ENCODE data around the gene HPSE2.
"Not testable (repeated sequence)": the region's sequence is repeated elsewhere in the genome, so short reads cannot be mapped to it uniquely, and the experiment has no call there.

Gene HPSE2

DNA sequence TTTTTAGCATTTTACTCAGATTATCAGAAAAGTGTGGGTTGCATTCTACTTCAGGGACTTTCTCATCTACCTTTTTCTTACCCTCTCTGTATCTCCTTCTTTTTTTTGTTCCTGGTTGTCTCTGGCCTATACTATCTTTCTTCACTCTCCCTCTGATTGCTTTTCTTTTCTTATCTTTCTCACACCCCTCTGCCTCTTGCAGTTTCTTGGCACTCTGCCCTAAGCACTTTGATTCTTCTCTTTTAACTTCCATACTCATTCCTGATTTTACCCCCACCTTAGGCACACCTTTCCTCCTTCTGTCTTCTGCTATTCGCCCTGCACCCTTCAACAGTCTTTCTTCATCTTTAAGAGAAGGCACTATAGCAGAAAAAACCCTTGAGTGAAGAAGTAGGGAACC is 696.1 kb downstream of the HPSE2 start:
- DNase-seq = peak; percentile 9

DNA sequence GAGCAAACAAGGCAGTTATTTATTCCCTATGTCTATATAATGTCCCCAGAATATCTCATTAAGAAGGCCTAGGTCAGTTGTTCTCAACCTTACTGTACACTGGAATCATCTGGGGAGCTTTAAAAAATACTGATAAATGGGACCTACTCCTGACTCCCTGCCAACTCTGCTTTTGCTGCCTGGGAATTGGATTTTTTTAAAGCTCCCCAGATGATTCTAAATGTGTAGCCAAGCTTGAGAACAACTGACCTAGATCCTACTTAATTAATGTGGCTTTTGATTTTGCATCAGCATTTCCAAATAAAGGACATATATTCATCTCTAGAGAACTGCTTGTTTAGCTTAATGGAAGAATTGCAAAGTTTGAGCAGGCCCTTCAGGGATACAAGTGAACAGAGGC is 697.2 kb downstream of the HPSE2 start:
- no peak for DNase-seq

DNA sequence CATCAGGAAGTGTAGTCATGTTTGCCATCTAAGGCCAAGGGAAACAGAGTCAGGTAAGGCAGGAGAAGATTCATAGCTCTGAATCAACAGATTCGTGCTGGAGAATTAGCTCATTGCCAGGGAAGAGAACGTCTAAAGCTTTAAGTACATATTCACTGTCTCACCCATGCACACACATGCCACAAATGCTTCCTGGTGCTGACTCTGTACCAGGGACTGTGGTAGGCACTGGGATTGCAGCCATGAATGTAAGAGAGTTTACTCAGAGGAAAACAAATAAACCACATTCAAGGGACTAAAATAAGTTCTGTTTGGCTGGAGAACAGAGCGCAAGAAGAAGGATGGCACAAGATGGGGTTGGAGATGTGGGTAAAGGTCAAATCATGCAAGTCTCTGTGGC is 699.1 kb downstream of the HPSE2 start:
- DNase-seq = no peak

- no peak for DNase-seq
Measured at GRCh38 chr10:98533746-98534445, 701.8 kb downstream of the HPSE2 start.

DNA sequence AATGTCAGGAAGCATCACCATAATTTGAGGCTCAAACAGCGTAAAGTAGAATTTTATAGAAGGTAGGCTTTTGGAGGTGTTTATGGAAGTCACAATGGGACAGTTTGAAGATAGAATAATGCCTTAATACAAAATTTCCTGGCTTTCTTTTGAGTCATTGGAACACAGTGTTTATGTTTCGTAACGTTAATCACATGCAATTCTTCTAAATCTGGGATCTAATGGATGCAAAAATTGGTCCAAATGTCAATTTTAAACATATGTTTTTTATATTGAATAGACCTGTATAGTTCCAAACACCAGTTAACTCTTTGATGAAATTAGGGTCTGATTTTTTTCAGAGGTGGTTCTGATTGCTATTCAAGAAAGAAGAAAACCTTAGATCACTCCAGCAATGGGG is 702.4 kb downstream of the HPSE2 start:
- no peak for DNase-seq

DNA sequence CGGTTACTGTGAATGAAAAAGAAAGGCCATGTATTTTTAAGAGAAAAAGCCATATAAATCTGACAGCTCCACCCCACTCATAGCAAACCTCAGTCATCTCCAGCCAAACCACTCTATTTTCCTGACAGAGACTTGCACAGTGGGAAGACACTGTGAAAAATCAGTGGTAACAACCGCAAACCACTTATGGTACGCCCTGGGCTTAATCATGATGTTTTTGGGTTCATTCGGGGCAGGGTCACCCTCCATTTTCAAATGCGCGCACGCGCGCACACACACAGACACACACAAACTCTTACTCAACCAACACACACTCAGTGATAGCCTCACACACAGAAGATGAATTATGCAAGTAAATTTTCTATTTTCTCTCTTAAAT is 706.9 kb downstream of the HPSE2 start:
- DNase-seq = no peak

- DNase-seq = no peak
Measured at GRCh38 chr10:98528166-98528804, 707.4 kb downstream of the HPSE2 start.

- no peak for DNase-seq
Measured at GRCh38 chr10:98525969-98526368, 709.7 kb downstream of the HPSE2 start.

DNA sequence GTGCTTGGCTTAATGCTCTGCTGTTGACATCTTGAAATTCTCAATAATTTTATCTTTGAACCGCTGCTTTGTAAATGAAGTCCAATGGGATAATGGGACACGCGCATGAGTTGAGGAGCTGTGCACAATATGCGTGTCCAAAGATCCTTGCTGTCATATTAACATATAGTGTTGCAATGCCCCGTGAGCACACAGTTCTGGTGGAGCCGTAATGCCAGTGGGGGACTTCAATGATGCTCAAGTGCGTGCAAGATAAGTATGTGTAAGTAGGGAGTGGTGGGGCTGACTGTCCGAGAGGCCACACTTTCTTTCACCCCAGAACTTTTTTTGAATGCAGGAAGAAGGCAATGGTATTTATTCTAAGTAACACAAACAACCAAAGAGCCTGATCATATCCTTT is 711.5 kb downstream of the HPSE2 start:
- DNase-seq = no peak

DNA sequence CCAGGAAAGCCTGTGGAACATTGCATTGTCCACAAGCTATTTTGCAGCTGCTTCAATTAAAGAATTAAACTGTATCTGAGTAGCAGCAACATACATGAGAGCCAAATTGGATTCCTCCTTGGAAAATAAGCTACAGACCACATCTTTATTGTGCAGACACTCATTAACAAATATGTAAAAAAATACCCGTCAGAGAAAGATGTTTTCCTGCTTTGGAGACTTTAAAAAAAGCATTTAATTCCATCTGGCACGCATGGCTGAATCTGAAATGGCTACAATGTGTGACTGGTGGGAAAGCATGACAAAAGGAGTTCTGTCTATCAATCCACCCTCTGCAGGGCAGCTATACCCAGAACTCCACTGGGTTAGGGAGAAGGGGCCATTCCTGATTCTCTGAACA is 715.8 kb downstream of the HPSE2 start:
- no peak for DNase-seq

GRCh38 chr10:98517672-98518071 is 718.0 kb downstream of the HPSE2 start:
- DNase-seq = no peak

GRCh38 chr10:98516352-98516751 is 719.3 kb downstream of the HPSE2 start:
- DNase-seq = no peak

DNA sequence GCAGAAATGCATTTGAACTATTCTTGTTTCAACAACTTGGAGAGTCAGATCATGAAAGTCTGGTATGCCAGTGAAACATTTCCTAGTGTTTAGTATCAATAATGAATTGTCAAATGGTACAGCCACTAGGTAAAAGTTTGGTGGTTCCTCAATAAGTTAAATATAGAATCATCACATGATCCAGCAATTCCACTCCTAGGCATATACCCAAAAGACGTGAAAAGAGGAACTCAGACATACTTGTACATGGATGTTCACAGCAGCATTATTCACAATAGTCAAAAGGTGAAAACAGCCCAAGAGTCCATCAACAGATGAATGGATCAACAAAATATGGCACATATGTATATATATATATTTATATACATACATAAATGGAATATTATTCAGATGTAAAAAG is 721.9 kb downstream of the HPSE2 start:
- DNase-seq = no peak

DNA sequence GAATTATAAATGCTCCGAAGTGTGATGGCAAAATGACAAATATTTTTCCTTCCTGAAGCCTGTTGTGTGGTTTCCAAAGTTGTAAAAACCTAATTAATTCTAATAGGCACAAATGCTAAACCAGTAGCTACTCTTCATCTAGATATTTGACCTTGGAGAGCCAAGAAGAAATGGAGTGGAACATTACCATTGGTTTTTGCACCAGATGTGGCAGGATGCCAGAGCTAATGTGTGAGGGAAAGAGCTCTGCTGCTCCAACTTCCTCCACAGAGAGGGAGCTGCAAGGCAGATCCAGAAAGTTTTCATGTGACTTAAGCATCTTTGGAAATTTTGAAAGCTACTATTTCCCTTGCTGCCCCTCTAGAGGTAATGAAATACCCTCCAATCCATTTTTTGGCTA is 723.8 kb downstream of the HPSE2 start:
- DNase-seq = no peak

GRCh38 chr10:98510412-98510995 is 725.1 kb downstream of the HPSE2 start:
- no peak for DNase-seq

DNA sequence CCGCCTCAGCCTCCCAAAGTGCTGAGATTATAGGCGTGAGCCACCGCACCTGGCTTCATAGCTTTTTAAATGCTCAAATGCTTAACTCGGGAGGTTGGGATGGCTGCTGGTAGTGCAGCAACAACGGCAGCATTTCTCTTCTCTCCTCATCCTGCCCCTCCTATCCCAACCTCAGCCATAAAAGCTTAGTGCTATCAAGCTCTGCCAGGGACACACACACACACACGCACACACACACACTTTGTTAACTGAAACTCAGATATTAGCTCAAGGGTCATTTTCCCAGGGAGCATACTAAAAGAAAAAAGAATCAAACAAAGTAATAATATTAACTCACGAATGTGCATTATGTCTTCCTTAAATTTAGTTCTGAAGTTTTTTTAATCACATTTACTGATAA is 725.9 kb downstream of the HPSE2 start:
- DNase-seq = no peak

- DNase-seq = not testable (repeated sequence)
Measured at GRCh38 chr10:98502535-98502934, 733.1 kb downstream of the HPSE2 start.

GRCh38 chr10:98492763-98493162 is 742.9 kb downstream of the HPSE2 start:
- DNase-seq = no peak

DNA sequence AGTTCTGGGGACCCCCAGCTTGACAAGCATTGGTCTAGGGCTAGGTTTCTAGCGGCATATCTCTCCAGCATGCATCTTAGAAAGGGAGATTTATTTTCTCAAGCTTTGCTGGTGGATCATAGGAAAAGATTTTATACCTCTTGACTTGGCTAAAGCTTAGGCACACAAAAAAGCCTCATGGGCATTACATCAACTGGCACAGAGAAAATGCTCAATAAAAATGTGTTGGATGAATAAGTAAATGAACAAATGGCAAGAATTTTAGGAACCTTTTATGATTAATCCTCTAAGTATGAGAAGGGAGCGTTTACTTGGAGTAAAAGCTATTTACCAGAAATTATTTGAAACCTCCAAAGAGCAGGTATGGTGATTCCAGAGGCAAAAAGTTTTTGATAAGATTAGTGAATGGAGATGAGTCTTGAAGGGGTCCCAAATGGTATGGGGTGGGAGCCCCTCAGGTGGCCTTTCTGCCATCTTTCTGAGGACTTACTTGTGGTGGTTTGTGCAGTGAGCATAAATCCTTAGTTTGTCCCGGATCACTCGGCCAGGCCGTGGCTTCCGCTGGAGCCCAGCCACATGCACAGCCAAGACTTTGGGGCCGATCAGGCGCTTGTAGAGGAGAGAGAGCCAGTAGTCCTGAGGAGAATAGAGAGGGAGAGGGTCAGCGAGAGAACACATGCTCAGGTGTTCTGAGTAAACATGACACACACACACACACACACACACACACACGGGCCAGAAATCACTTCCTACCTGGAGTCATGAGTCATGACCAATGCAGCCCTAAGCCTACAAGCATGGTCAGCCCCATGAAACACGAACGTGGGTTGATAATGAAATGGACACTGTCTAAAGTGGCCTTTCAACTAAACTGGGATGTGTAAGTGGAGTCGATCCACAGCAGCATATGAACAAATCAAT is 745.8 kb downstream of the HPSE2 start:
- DNase-seq = no peak

GRCh38 chr10:98488669-98489430 is 746.8 kb downstream of the HPSE2 start:
- no peak for DNase-seq

- DNase-seq = no peak
Measured at GRCh38 chr10:98487649-98488048, 748.0 kb downstream of the HPSE2 start.

DNA sequence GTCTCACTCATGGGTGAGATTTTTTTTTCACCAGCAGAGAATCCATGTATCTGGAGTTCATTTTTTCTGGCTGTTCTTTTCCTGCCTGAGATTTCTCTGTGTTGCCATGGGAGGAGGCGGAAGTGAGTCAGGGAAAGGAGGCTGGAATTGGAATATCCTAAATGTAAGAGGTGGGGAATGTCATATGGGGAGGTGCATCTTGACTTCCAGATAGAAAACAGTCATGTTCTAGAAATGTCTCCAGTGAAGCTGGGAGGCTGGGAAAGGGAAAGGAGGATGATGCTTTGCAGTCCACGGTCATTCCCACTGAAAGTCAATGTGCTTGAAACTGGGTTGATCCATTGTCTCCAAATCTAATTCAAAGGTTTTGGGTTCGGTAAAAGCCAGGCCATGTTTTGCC is 749.2 kb downstream of the HPSE2 start:
- no peak for DNase-seq

- DNase-seq = no peak
Measured at GRCh38 chr10:98485959-98486358, 749.7 kb downstream of the HPSE2 start.
